HG03457 (cell line): ENCODE measurements around the gene FRMD4B.

ENCODE experiments used
- ATAC-seq: cut with Tn5 transposase; IDR thresholded peaks from one replicate; pipeline ENCODE4 v1.9.1; 2021; ENCODE audit warnings: moderate number of reproducible peaks; ENCODE audit not compliant: unreplicated experiment

FRMD4B gene

DNA sequence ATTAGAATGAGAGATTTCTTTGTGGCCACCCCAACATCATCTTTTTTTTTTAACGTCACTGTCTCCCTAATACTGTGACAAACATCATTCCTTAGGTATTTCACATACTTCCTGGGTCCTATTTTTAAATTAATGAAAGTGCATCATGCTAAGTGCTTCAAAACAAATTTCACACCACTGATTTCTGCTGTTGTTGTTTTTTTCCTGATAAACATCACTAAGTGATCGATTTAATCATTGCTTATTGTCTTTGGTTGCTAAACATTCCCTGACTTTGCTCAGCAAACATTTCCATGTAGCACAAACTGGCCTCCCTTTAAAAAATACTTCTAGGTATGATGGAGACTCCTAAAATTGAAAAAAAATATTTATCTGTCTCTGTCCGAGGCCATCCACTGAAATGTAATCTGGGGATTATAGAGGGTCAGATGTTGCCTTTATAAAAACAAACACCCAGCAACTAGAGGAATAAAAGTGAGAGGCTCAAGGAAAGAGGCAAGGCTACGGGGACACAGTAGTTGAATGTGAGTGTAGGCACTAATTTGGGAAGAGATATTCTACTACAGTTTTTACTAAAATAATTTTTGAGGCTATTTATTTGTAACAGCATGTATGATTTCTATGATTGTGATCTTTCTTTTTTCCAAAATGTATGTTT, 243.0 kb downstream of the FRMD4B start:
- no peak for ATAC-seq

- no peak for ATAC-seq
These were observed 243.8 kb downstream of the FRMD4B start for GRCh38 chr3:69142090-69142489.

DNA sequence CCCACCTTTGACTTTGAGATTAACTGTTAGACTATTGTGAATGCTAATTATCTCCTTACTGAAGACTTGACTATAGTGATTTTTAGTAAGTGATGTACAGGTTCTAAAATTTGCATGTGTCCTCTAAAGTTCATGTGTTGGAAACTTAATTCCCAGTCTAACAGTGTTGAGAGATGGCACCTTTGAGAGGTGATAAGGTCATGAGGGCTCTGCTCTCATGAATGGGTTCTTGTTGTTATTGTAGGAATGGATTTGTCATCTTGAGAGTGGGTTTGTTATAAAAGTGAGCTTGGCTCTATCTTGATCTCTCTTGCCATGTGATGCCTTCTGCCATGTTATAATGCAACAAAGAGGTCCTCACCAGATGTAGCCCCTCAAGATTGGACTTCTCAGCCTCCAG, 244.6 kb downstream of the FRMD4B start:
- ATAC-seq, result no peak

- ATAC-seq, result no peak
These were observed 248.5 kb downstream of the FRMD4B start for GRCh38 chr3:69137412-69137811.

DNA sequence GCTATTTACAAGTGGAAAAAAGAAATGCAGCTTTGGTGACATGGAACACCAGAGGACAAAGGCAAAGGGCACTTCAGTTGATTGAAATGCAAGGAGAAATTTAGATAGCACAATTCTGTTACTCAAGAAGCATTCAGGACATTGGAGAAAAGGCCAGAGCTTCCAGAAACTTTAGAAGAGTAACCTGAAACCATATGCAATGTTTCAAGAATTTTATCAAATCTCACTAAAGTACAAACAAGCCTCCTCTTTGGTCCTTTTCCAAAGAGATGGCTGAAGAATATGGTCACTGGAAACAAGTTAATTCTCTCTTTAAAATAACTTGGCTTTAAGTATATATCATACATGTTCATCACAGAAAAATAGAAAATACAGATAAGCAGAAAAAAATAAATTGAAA, 248.9 kb downstream of the FRMD4B start:
- no peak for ATAC-seq

DNA sequence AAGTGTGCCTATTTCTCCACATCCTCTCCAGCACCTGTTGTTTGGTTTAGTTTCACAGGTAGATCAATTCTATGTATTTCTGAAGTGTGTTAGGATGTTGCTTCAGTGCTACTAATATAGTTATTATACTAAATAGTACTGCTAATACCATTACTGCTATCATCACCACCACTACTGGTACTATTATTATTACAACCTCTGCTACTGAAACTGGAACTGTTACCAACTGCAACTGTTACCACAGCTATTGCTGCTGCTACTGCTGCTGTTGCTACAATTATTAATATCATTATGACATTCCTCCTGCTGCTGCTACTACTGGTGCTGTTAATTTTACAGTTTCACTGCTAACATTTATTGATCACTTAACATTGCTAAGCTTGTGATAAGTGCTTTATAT, 255.2 kb downstream of the FRMD4B start:
- ATAC-seq, result peak; percentile 69

DNA sequence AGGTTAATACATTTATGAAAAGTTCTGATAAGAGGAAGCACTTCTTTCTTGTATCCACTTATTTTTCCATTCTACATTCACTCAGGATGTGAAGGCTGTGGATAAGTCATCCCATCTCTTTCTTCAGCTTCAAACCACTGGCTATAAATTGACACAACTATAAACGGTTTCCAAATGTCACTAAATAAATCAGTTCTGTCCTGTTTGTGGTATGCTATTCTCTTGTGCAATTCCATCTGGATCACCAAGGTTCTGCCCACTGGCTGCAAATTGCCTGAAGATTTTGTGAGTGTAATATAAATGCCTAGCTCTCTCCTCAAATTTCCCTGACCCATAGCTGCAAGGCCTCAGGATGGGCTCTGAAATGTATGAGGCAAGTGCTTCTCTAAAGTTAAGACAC, 256.4 kb downstream of the FRMD4B start:
- no peak for ATAC-seq

GRCh38 chr3:69128509-69128908, 257.4 kb downstream of the FRMD4B start:
- ATAC-seq, result no peak

DNA sequence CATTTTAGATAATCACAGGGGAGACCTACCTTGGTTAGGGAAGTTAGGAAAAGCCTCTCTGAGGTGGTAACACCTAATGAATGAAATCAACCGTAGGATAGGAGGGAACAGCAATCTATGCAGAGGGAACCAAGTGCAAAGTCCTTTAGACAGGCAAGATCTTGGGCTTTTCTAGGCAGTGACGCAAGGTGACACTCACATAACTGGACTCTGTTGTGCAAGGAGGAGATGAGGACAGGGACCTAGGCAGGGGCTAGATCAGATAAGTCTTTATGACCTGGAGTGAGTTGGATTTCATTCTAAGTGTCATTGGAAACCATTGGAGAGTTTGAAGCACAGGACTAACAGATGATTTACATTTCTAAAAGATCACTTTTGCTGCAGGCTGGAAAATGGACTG, 258.9 kb downstream of the FRMD4B start:
- no peak for ATAC-seq

DNA sequence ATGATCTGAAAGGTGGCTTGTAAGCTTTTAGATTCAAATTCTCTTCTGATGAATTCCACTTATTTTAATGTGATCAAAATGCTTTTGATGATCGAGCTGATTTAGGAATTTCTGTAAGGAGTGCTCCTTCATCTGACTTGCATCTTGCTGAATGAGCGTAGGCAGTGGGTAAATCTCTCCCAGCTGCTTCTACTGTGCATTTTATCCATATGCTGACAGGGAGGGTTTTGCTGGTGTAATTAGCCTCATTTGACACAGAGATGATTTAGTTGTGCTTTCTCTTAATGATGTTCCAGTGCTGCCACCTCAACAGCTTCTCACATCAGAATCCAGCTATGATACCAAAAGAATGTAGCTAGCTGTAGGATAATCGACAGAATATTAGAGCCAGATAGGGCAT, 259.7 kb downstream of the FRMD4B start:
- ATAC-seq, result no peak

DNA sequence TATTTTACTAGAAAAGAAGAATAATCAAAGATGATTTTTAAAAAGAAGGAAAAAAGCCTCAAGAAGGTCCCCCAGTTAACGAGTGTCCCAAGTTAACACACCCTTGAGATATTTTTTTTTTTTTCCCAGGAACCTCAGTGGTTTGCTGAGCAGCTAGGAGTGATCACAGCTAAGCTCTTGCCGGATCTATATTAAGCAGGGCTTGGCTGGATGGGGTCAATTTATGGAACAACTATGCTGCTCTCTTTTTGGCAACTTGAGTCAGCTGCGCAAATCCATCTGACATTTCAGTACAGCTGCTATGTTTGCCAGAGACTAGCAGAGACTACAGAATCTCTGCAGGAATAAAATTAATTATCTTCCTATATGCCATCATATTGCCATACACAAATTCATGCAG, 263.5 kb downstream of the FRMD4B start, which contains the start of gene LMOD3:
TSS of gene LMOD3 (minus strand) at position 193 of the 400 bp plus-strand sequence. CDS start 209 bp downstream, outside the sequence.
- no peak for ATAC-seq

- ATAC-seq, result no peak
These were observed 263.9 kb downstream of the FRMD4B start for GRCh38 chr3:69121950-69122349.

DNA sequence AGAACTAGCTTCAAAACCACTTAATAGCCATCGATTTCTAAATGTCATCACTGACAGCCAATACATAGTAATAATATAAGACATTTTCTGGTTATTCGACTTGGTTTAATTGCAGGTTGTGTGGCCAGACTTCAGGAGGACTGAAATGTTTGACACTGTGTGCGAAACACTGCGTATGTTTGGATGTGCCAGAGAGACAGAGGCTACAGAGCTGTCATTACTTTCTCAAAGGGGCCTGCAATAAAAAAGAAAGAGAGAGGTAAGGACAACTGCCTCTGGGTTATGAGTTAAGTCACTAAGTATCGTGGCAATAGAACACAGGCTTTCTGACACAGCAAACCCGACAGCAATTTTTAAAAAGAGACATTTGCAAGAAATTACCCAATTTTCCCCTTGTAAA, 264.4 kb downstream of the FRMD4B start:
- no peak for ATAC-seq

- ATAC-seq, result no peak
These were observed 264.9 kb downstream of the FRMD4B start for GRCh38 chr3:69120879-69121464.
